NCI-H1105 (cell line): ENCODE results near the gene ZDHHC20.

ENCODE experiments used
- DNase-seq: peaks from one replicate; lab custom pipeline; 2025; lab: John Stamatoyannopoulos, UW

ZDHHC20 gene

DNA sequence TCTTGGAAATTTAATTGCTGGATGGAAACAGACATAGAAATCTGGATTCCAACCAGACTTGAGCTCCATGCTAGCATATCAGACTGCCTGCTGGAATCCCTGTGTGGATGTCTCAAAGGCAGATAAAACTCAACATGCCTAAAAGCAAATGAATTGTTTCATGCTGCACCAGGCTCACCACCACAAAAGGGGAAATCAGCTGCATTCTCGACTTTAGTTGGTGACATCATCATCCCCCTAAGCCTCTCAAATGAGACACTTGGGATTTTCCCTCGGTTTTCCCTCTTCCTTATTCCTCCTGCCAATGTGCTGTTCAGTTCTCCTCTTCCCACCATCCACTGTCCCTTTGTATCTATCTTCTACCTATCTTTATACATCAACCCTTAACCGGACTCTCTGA lies 134.3 kb downstream of the ZDHHC20 start:
- no peak for DNase-seq

DNA sequence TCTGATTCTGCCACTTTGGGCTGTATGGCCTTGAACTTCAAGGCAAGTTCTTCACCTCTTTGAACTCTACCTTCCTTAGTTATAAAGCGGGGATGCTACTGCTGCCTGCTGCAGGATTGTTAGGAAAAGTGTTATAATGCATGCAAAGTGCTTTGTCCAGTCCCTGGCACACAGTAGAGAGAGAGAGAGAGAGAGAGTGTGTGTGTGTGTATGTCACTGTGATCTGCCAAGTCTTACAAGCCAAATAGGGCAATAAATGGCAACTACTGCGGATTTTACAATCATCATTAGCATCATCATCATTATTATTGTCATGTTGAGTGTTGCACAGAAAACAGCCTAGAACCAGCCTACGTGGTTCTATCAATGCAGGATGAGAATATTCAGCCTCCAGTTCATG lies 136.1 kb downstream of the ZDHHC20 start:
- DNase-seq: no peak
